GM19099 (cell line): ENCODE results near the gene DCK.

Experiments
- POLR2A ChIP-seq: IDR thresholded peaks from 3 replicates; pipeline ENCODE4 v1.6.1; 2011; ENCODE audit warnings: low read depth; ENCODE audit not compliant: insufficient read length; ENCODE audit errors: extremely low read depth

Gene DCK

DNA sequence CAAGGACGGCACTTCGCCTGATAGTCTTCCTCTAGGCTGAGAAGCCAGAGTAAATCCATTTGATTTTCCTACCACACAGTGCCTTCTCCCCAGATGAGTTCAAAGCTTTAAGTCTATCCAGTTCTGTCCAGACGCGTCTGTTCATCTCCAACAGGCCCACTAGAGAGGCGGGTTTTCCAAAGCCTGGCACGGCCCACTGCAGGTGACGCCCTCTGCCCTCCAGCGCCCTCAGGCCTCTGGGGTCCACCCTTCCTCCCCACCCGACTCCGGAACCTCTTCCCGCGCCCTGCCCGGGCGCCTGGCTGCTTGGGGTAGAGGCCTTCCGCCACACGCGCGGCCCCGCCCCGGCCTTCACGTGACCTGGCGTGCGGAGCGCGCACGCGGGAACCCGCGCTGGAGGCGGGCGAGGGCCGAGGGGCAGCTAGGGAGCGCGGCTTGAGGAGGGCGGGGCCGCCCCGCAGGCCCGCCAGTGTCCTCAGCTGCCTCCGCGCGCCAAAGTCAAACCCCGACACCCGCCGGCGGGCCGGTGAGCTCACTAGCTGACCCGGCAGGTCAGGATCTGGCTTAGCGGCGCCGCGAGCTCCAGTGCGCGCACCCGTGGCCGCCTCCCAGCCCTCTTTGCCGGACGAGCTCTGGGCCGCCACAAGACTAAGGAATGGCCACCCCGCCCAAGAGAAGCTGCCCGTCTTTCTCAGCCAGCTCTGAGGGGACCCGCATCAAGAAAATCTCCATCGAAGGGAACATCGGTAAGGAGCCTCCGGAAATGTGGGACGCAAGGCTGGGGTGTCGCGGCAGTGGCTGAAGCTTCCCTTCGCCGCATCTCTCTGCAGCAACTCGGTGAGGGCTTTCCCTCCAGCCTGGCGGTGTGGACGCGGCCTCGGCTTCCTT lies at the start of gene DCK:
Gene DCK (plus strand): TSS at position 469 of the 888 bp plus-strand sequence. CDS start 187 bp downstream, at position 656.
- peak; percentile 90 for TF ChIP-seq POLR2A

DNA sequence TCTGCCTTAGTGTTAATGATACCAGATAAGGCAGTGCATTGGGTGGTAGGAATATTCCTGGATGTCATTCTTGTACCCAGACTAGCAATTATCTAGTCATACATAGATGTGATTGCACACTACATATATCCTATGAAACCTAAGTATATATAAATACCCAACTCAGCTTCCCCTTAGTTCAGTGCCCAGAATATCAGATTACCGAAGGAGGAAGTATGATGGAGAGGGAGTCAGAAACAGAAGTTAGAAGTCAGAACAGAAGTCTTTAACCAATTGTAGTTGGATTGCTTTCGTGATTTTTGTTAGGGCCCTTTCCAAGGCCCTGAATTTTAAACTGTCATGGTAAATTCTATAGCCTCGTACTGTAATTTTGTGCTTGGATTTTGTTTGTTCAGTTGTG lies 48.4 kb upstream of the DCK start:
- TF ChIP-seq POLR2A: no peak

DNA sequence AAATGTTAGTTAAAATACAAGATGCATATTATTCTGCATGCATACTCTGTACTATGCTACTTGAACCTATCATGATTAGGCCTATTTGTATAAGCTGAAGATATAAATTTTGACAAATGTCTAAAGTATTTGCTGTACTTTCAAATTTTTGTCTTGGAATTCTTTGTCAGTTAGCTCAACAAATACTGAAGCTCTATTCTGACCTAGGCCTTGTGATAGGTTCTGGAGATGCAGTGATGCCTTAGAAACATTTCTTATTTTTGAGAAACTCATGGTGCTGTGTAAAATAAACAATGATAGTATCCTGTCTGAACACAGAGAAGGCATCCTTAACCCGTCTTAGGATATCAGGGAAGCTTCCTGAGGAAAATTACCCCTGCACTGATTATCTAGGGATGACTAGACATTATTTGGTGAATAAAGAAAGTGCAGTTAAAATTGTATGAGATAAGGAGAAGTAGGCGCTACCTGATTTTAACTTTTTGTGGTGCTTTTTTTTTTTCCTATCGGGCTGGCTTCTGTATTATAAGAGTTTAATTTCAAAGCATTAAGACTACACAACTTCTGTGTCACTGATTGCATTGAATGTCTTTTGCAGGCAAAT lies 47.9 kb upstream of the DCK start:
- TF ChIP-seq POLR2A: no peak

DNA sequence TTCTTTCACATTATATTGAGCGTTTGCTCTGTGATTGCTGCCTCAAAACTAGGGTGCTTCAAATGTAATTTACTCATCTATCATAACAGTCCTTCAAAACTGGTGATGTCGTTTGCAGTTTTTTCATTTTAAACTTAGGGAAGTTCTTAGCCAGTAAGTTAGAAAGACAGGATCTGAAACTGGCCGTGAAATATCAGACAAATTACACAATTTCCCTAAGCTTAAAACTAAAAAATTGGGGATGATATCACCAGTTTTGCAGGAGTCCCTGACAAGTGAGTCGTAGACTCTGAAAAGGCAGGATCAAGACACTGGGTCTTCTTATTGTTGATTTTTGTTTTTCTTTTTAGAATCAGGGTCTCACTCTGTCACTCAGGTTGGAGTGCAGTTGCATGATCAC lies 46.5 kb upstream of the DCK start:
- no peak for TF ChIP-seq POLR2A

GRCh38 chr4:70948665-70949260 lies 44.7 kb upstream of the DCK start:
- TF ChIP-seq POLR2A: no peak

DNA sequence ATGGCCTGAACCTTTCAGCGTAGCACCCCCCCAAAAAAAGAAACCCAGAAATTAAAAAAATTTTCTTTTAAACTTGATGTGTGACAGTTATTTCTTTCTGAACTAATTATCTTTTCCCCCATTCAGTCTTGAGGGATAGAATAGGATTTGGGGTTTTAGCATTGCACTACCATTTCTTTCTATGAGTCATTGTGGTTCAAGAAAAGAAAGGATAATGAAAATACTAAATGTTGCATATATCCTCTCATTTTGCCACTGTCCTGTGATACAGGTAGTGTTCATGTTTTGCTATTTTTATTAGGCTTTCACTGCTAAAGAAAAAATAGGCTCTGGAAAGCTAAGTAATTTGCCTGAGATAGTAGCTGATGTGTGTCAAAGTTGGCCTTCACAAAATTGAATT lies 39.4 kb upstream of the DCK start:
- TF ChIP-seq POLR2A: no peak

GRCh38 chr4:70956549-70957210 lies 36.8 kb upstream of the DCK start:
- TF ChIP-seq POLR2A: no peak

- no peak for TF ChIP-seq POLR2A
Observed at GRCh38 chr4:70958681-70959080, 34.8 kb upstream of the DCK start.

DNA sequence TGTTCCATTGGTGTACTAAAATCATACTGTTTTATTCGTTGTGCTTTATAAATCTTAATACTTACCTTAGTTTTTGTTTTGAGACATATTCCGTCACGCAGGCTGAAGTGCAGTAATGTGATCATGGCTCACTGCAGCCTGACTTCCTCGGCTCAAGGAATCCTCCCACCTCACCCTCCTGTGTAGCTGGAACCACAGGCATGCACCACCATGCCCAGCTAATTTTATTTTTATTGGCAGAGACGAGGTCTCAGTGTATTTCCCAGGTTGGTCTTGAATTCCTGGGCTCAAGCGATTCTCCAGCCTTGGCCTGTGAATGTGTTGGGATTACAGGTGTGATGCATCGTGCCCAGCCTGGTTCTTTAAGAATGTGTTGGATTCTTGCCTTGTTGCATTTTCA lies 24.4 kb upstream of the DCK start:
- TF ChIP-seq POLR2A: no peak

GRCh38 chr4:70976252-70976651 lies 17.2 kb upstream of the DCK start:
- no peak for TF ChIP-seq POLR2A

- no peak for TF ChIP-seq POLR2A
Observed at GRCh38 chr4:70979445-70980008, 13.9 kb upstream of the DCK start.

GRCh38 chr4:70980196-70980595 lies 13.3 kb upstream of the DCK start:
- no peak for TF ChIP-seq POLR2A

- TF ChIP-seq POLR2A: no peak
Observed at GRCh38 chr4:70984106-70984505, 9.3 kb upstream of the DCK start.

DNA sequence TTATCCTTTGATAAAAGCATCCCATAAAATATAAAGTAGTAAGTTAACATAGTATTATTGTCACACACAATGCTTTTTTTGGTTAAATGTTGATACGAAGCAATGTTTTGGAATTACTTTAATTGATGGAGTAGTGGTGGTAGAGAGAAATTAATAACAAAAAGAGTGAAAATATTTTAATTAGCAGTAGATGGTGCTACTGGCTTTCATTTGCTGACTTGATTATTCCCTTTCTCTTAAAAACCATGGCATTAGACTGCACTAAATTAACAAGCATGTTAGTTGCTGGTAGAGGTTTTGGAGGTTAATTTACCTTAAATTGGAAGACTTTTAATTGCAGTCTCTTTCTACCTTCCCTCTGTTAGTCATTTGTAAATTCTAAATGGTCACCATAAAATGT lies 8.9 kb upstream of the DCK start:
- TF ChIP-seq POLR2A: no peak

- no peak for TF ChIP-seq POLR2A
Observed at GRCh38 chr4:70991596-70991995, 1.9 kb upstream of the DCK start.
